K562 (cell line): ENCODE results near the gene OCRL.

Source experiments
- ARID3B ChIP-seq: fragments of 250-450 bp; sonication (Bioruptor Pico); IDR thresholded peaks from 2 replicates; pipeline ENCODE4 v1.4.0; 2020; ENCODE audit warnings: borderline replicate concordance
- E2F1 ChIP-seq: sonication (generic); formaldehyde crosslinking; IDR thresholded peaks from 2 replicates; pipeline ENCODE4 v1.8.1; 2023; ENCODE audit warnings: mild to moderate bottlenecking, missing genetic modification reagents, moderate library complexity
- RBM34 ChIP-seq: fragments of 200-400 bp; formaldehyde crosslinking; IDR thresholded peaks from 2 replicates; pipeline ENCODE4 v1.6.1; 2018; ENCODE audit warnings: low read length, borderline replicate concordance; ENCODE audit not compliant: insufficient read depth
- SMC3 ChIP-seq: conservative IDR thresholded peaks from 2 replicates; pipeline ENCODE4 v1.6.1; 2011; ENCODE audit warnings: low read depth, low read length, improper control_type of control experiment; ENCODE audit not compliant: insufficient read depth
- ZNF384 ChIP-seq: IDR thresholded peaks from 2 replicates; pipeline ENCODE4 v1.6.1; 2012; ENCODE audit warnings: low read depth, low read length, improper control_type of control experiment
- TF ChIP-seq, protein P1 (sequence below), 3 experiments: IDR thresholded peaks in 2 of 3; conservative IDR thresholded peaks in 1 of 3; 2 replicates each; pipeline ENCODE4 v1.5.1; 2011 to 2012; ENCODE audit warnings: low read length in 3 of 3, mild to moderate bottlenecking in 3 of 3, control low read depth in 2 of 3, improper control_type of control experiment in 1 of 3, inconsistent platforms in 1 of 3, low read depth in 1 of 3, mixed read lengths in 1 of 3, moderate library complexity in 1 of 3; ENCODE audit not compliant: insufficient read depth in 2 of 3
- TF ChIP-seq, protein P2 (sequence below): sonication (generic); formaldehyde crosslinking; IDR thresholded peaks from 2 replicates; pipeline ENCODE4 v1.5.0; 2020; ENCODE audit warnings: missing genetic modification reagents

DNA sequence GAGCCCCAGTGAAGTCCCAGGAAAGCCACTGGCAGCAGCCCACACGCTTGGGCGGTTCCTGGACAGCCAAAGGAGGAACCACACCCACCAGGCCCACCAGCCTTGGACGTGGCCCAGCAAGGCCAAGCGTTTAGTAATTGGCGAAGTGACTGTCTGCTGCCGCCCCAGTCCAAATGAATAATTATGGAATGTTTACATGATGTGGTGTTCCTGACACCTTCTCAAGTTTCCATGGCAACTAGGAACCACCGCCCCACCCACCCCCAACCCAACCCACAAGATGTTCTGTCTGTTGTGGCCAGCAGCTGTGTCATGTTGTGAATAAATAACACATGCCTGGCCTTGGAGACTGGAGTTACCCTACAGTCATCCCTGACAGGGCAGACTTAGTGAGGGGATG, 92.4 kb downstream of the OCRL start:
- TF ChIP-seq, protein P1, sequence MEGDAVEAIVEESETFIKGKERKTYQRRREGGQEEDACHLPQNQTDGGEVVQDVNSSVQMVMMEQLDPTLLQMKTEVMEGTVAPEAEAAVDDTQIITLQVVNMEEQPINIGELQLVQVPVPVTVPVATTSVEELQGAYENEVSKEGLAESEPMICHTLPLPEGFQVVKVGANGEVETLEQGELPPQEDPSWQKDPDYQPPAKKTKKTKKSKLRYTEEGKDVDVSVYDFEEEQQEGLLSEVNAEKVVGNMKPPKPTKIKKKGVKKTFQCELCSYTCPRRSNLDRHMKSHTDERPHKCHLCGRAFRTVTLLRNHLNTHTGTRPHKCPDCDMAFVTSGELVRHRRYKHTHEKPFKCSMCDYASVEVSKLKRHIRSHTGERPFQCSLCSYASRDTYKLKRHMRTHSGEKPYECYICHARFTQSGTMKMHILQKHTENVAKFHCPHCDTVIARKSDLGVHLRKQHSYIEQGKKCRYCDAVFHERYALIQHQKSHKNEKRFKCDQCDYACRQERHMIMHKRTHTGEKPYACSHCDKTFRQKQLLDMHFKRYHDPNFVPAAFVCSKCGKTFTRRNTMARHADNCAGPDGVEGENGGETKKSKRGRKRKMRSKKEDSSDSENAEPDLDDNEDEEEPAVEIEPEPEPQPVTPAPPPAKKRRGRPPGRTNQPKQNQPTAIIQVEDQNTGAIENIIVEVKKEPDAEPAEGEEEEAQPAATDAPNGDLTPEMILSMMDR (IDR thresholded peaks at IDR 0.05 in 2 of 3, conservative IDR thresholded peaks at IDR 0.05 in 1 of 3; ENCODE audit: insufficient read depth in 2 of 3, low read depth in 1 of 3, low read length in 3 of 3) = no peak
- TF ChIP-seq E2F1 (CRISPR knock-in tag) (no peak), ZNF384 (no peak), ARID3B (CRISPR knock-in tag) (no peak), SMC3 (no peak), RBM34 (no peak)
- TF ChIP-seq, protein P2, sequence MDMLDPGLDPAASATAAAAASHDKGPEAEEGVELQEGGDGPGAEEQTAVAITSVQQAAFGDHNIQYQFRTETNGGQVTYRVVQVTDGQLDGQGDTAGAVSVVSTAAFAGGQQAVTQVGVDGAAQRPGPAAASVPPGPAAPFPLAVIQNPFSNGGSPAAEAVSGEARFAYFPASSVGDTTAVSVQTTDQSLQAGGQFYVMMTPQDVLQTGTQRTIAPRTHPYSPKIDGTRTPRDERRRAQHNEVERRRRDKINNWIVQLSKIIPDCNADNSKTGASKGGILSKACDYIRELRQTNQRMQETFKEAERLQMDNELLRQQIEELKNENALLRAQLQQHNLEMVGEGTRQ (CRISPR knock-in tag) = no peak
